Neural cell (in vitro differentiated cells): ENCODE results near the gene SLAIN2.

Experiments used
- EP300 ChIP-seq: fragments of 450-650 bp; conservative IDR thresholded peaks from 2 replicates; pipeline ENCODE4 v1.6.1; 2014; ENCODE audit warnings: antibody characterized with exemption, mild to moderate bottlenecking, moderate library complexity; ENCODE audit not compliant: poor library complexity, severe bottlenecking
- EZH2 ChIP-seq: fragments of 200-600, 300-800 bp; shearing (Covaris generic), sonication (generic); IDR thresholded peaks from 2 replicates; pipeline ENCODE4 v1.6.1; 2014; ENCODE audit warnings: antibody characterized with exemption, low read length, borderline replicate concordance, mild to moderate bottlenecking; ENCODE audit not compliant: insufficient read depth, poor library complexity, severe bottlenecking
- MXI1 ChIP-seq: fragments of 450-650 bp; conservative IDR thresholded peaks from 2 replicates; pipeline ENCODE4 v1.6.1; 2014; ENCODE audit warnings: antibody characterized with exemption, mild to moderate bottlenecking; ENCODE audit not compliant: poor library complexity, severe bottlenecking
- POLR2AphosphoS5 ChIP-seq: IDR thresholded peaks from 2 replicates; pipeline ENCODE4 v1.6.1; 2012
- RAD21 ChIP-seq: fragments of 450-650 bp; conservative IDR thresholded peaks from 2 replicates; pipeline ENCODE4 v1.6.1; 2014; ENCODE audit warnings: antibody characterized with exemption, mild to moderate bottlenecking, moderate library complexity
- TF ChIP-seq, protein P1 (sequence below): fragments of 450-650 bp; IDR thresholded peaks from 2 replicates; pipeline ENCODE4 v1.5.1; 2014; ENCODE audit warnings: antibody characterized with exemption, mild to moderate bottlenecking, moderate library complexity; ENCODE audit not compliant: poor library complexity, severe bottlenecking
- TF ChIP-seq, protein P2 (sequence below): IDR thresholded peaks from 2 replicates; pipeline ENCODE4 v1.6.1; 2012; ENCODE audit warnings: borderline replicate concordance

DNA sequence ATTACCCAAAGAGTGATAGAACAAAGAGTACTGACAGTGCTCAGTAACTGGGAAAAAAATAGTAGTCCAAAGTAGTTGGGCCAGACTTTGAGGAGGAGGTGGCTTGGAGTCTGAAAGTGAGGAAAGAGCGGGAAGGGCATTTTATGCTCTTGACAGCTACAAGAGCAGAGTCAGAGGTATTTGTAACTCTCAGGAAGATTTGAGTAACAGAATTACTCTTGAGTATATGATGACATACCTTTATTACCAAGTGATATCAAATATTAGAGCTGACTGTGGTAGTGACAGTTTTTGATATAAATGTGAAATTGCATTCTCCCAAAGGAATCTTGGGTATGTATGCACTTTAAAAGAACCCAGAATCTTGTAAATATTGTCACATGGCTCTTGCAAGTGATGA lies 2.2 kb downstream of the SLAIN2 start:
- TF ChIP-seq, protein P1, sequence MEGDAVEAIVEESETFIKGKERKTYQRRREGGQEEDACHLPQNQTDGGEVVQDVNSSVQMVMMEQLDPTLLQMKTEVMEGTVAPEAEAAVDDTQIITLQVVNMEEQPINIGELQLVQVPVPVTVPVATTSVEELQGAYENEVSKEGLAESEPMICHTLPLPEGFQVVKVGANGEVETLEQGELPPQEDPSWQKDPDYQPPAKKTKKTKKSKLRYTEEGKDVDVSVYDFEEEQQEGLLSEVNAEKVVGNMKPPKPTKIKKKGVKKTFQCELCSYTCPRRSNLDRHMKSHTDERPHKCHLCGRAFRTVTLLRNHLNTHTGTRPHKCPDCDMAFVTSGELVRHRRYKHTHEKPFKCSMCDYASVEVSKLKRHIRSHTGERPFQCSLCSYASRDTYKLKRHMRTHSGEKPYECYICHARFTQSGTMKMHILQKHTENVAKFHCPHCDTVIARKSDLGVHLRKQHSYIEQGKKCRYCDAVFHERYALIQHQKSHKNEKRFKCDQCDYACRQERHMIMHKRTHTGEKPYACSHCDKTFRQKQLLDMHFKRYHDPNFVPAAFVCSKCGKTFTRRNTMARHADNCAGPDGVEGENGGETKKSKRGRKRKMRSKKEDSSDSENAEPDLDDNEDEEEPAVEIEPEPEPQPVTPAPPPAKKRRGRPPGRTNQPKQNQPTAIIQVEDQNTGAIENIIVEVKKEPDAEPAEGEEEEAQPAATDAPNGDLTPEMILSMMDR = no peak
- TF ChIP-seq RAD21 = no peak
- no peak for TF ChIP-seq EZH2
- TF ChIP-seq POLR2AphosphoS5 = no peak
- no peak for TF ChIP-seq MXI1
- TF ChIP-seq EP300 = no peak
- TF ChIP-seq, protein P2, sequence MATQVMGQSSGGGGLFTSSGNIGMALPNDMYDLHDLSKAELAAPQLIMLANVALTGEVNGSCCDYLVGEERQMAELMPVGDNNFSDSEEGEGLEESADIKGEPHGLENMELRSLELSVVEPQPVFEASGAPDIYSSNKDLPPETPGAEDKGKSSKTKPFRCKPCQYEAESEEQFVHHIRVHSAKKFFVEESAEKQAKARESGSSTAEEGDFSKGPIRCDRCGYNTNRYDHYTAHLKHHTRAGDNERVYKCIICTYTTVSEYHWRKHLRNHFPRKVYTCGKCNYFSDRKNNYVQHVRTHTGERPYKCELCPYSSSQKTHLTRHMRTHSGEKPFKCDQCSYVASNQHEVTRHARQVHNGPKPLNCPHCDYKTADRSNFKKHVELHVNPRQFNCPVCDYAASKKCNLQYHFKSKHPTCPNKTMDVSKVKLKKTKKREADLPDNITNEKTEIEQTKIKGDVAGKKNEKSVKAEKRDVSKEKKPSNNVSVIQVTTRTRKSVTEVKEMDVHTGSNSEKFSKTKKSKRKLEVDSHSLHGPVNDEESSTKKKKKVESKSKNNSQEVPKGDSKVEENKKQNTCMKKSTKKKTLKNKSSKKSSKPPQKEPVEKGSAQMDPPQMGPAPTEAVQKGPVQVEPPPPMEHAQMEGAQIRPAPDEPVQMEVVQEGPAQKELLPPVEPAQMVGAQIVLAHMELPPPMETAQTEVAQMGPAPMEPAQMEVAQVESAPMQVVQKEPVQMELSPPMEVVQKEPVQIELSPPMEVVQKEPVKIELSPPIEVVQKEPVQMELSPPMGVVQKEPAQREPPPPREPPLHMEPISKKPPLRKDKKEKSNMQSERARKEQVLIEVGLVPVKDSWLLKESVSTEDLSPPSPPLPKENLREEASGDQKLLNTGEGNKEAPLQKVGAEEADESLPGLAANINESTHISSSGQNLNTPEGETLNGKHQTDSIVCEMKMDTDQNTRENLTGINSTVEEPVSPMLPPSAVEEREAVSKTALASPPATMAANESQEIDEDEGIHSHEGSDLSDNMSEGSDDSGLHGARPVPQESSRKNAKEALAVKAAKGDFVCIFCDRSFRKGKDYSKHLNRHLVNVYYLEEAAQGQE = no peak
